Measurements from ENCODE around the gene DIO3.

The DIO3 gene

DNA sequence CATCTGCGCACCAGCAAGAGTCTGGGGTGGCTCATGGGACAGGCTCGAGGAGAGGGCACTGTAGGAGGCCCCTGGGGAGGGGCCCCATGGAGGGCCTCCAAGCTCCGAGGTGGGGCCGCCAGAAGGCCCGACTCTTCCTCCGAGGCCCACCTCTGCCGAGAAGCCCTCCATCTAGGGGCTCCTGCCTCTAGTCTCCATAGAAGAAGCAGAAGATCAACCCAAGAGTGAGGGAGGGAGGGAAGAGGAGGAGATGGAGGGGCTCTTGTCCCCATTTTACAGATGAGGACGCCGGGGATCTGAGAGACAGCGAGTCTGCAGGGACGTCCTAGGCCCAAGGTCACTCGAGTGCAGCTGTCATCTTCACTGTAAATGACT lies 41.2 kb downstream of the DIO3 start:
- Histone ChIP-seq H3K9ac (ENCODE audit: low read depth, low read length) (no peak overlapping the region), H2AFZ (ENCODE audit: low read depth, low read length) (no peak overlapping the region), H3K4me2 (ENCODE audit: insufficient read depth, low read length) (no peak overlapping the region), H3K79me2 (ENCODE audit: insufficient read depth, low read length) (no peaks in the 10 kb centered on the region), H4K20me1 (ENCODE audit: insufficient read depth, low read length) (no peaks in the 10 kb centered on the region; the same call in 1 of the 2 replicates), H3K27ac (ENCODE audit: low read length) (no peak overlapping the region), H3K27me3 (ENCODE audit: insufficient read depth, low read length, poor library complexity) (peaks cover 3% of the 10 kb centered on the region), H3K9me3 (ENCODE audit: insufficient read depth, low read length, severe bottlenecking) (peaks cover 16% of the 10 kb centered on the region), H3K4me3 (ENCODE audit: low read depth in 1 of 2, low read length in 2 of 2) (no peak overlapping the region), H3K4me1 (ENCODE audit: insufficient read depth, low read length) (peaks cover 26% of the 10 kb centered on the region), H3K36me3 (ENCODE audit: insufficient read depth, low read length) (no peaks in the 10 kb centered on the region)
- TF ChIP-seq EZH2 (IDR thresholded peaks at IDR 0.05; ENCODE audit: borderline replicate concordance, low read depth, low read length, severe bottlenecking), result no peak
- TF ChIP-seq, protein P1, sequence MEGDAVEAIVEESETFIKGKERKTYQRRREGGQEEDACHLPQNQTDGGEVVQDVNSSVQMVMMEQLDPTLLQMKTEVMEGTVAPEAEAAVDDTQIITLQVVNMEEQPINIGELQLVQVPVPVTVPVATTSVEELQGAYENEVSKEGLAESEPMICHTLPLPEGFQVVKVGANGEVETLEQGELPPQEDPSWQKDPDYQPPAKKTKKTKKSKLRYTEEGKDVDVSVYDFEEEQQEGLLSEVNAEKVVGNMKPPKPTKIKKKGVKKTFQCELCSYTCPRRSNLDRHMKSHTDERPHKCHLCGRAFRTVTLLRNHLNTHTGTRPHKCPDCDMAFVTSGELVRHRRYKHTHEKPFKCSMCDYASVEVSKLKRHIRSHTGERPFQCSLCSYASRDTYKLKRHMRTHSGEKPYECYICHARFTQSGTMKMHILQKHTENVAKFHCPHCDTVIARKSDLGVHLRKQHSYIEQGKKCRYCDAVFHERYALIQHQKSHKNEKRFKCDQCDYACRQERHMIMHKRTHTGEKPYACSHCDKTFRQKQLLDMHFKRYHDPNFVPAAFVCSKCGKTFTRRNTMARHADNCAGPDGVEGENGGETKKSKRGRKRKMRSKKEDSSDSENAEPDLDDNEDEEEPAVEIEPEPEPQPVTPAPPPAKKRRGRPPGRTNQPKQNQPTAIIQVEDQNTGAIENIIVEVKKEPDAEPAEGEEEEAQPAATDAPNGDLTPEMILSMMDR (IDR thresholded peaks at IDR 0.05; ENCODE audit: borderline replicate concordance, extremely low read depth, low read length, poor library complexity, severe bottlenecking), result no peak
- no peak for ATAC-seq (ENCODE audit: insufficient read depth, low read depth)
- peak; percentile 3 for DNase-seq

GRCh38 chr14:101603096-101603495 lies 41.8 kb downstream of the DIO3 start:
- Histone ChIP-seq H3K79me2 (ENCODE audit: insufficient read depth, low read length) (no peaks in the 10 kb centered on the region), H3K4me2 (ENCODE audit: insufficient read depth, low read length) (no peak overlapping the region), H2AFZ (ENCODE audit: low read depth, low read length) (no peak overlapping the region), H3K36me3 (ENCODE audit: insufficient read depth, low read length) (no peaks in the 10 kb centered on the region), H4K20me1 (ENCODE audit: insufficient read depth, low read length) (no peaks in the 10 kb centered on the region; the same call in 1 of the 2 replicates), H3K9me3 (ENCODE audit: insufficient read depth, low read length, severe bottlenecking) (peaks cover 12% of the 10 kb centered on the region), H3K27me3 (ENCODE audit: insufficient read depth, low read length, poor library complexity) (peaks cover 10% of the 10 kb centered on the region), H3K9ac (ENCODE audit: low read depth, low read length) (no peak overlapping the region), H3K4me1 (ENCODE audit: insufficient read depth, low read length) (peaks cover 20% of the 10 kb centered on the region), H3K27ac (ENCODE audit: low read length) (no peak overlapping the region), H3K4me3 (ENCODE audit: low read depth in 1 of 2, low read length in 2 of 2) (no peak overlapping the region)
- peak; percentile 3 for DNase-seq
- TF ChIP-seq EZH2 (IDR thresholded peaks at IDR 0.05; ENCODE audit: borderline replicate concordance, low read depth, low read length, severe bottlenecking), result no peak
- TF ChIP-seq, protein P1 (IDR thresholded peaks at IDR 0.05; ENCODE audit: borderline replicate concordance, extremely low read depth, low read length, poor library complexity, severe bottlenecking), result no peak
- no peak for ATAC-seq (ENCODE audit: insufficient read depth, low read depth)

- ATAC-seq (ENCODE audit: insufficient read depth, low read depth) (no peak), DNase-seq (peak; percentile 4)
- no peaks in the 10 kb centered on the region for H3K79me2 ChIP-seq (ENCODE audit: insufficient read depth, low read length)
- no peaks in the 10 kb centered on the region for H3K36me3 ChIP-seq (ENCODE audit: insufficient read depth, low read length)
- H3K4me2 ChIP-seq (ENCODE audit: insufficient read depth, low read length), result no peak overlapping the region
- H3K4me3 ChIP-seq (ENCODE audit: low read depth in 1 of 2, low read length in 2 of 2), result no peak overlapping the region
- TF ChIP-seq, protein P1 (IDR thresholded peaks at IDR 0.05; ENCODE audit: borderline replicate concordance, extremely low read depth, low read length, poor library complexity, severe bottlenecking), result no peak
- TF ChIP-seq EZH2 (IDR thresholded peaks at IDR 0.05; ENCODE audit: borderline replicate concordance, low read depth, low read length, severe bottlenecking), result no peak
- no peak overlapping the region for H3K9ac ChIP-seq (ENCODE audit: low read depth, low read length)
- peaks cover 20% of the 10 kb centered on the region for H3K27me3 ChIP-seq (ENCODE audit: insufficient read depth, low read length, poor library complexity)
- H3K4me1 ChIP-seq (ENCODE audit: insufficient read depth, low read length), result peaks cover 8% of the 10 kb centered on the region; the same call in 1 of the 2 replicates
- H3K27ac ChIP-seq (ENCODE audit: low read length), result no peak overlapping the region
- no peak overlapping the region for H2AFZ ChIP-seq (ENCODE audit: low read depth, low read length)
- no peaks in the 10 kb centered on the region; the same call in 1 of the 2 replicates for H4K20me1 ChIP-seq (ENCODE audit: insufficient read depth, low read length)
- peaks cover 2% of the 10 kb centered on the region for H3K9me3 ChIP-seq (ENCODE audit: insufficient read depth, low read length, severe bottlenecking)
Measured at GRCh38 chr14:101604228-101604934, 43.1 kb downstream of the DIO3 start.

Measured in DND-41 (cell line).